Measurements from ENCODE around the gene BCAS3.

The BCAS3 gene

DNA sequence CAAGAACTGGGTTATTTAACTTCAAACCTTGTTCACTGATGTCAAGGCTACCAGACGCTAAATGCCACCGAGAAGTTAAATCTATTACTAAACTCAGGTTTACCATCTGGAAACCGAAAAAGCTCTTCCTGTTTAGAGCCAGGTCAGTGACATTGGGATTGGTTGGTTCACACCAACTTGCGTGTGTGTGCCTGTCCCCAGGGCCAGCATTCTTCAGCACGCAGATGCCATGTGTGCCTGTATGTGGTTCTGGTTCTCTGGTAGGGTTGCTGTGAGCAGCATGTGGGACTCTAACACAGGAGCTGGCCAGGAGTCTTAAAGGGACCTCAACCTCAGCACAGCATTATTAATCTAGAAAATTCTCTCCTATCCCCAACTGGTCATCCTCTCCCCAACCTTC lies 703.9 kb downstream of the BCAS3 start:
- DNase-seq = no peak
- in situ Hi-C loops (cut with MboI; ENCODE audit: low pct_unique_long_range_greater_than_20kb, low sequenced_read_pairs) = loop anchor here (25.0 kb wide), 2 partner anchors 369 to 669 kb away; no protein-coding TSS in a partner anchor

- DNase-seq = no peak
- in situ Hi-C loops (cut with MboI; ENCODE audit: low pct_unique_long_range_greater_than_20kb, low sequenced_read_pairs) = loop anchor here (25.0 kb wide), 2 partner anchors 371 to 671 kb away; no protein-coding TSS in a partner anchor
These were observed 705.4 kb downstream of the BCAS3 start for GRCh38 chr17:61382796-61383688.

DNA sequence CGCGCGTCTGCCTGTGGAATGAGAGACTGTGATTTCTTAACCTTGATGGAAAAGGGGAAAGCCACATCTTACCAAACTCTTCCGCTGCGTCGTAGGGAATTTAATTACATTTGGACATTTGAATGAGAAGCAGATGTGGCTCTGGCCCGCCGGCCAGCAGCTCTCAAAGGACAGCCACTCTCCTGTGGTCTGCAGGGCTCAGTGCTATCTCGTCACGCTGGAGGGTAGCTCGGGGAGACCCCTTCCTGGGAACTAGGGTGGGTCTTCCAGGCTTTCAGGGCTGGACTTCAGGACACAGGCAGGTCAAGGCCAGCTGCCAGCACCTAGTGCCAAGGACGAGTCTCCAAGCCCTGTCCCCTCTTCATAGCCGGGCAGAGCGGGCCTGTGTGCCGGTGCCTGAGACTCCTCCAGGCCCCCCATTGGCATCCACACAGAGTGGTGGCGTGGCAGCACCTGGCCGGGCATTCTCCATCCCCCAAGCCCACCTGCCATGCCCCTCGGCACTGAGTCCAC lies 706.1 kb downstream of the BCAS3 start:
- DNase-seq = no peak
- in situ Hi-C loops (cut with MboI; ENCODE audit: low pct_unique_long_range_greater_than_20kb, low sequenced_read_pairs) = loop anchor here (25.0 kb wide), 2 partner anchors 371 to 671 kb away; no protein-coding TSS in a partner anchor

GRCh38 chr17:61384354-61384691 lies 706.7 kb downstream of the BCAS3 start:
- in situ Hi-C loops (cut with MboI; ENCODE audit: low pct_unique_long_range_greater_than_20kb, low sequenced_read_pairs) = loop anchor here (25.0 kb wide), 2 partner anchors 372 to 672 kb away; no protein-coding TSS in a partner anchor
- no peak for DNase-seq

- no peak for DNase-seq
- in situ Hi-C loops (cut with MboI; ENCODE audit: low pct_unique_long_range_greater_than_20kb, low sequenced_read_pairs) = loop anchor here (25.0 kb wide), 2 partner anchors 373 to 673 kb away; no protein-coding TSS in a partner anchor
These were observed 707.3 kb downstream of the BCAS3 start for GRCh38 chr17:61384692-61385576.

GRCh38 chr17:61385577-61386236 lies 708.1 kb downstream of the BCAS3 start:
- in situ Hi-C loops (cut with MboI; ENCODE audit: low pct_unique_long_range_greater_than_20kb, low sequenced_read_pairs) = loop anchor here (25.0 kb wide), 2 partner anchors 373 to 673 kb away; no protein-coding TSS in a partner anchor
- no peak for DNase-seq

DNA sequence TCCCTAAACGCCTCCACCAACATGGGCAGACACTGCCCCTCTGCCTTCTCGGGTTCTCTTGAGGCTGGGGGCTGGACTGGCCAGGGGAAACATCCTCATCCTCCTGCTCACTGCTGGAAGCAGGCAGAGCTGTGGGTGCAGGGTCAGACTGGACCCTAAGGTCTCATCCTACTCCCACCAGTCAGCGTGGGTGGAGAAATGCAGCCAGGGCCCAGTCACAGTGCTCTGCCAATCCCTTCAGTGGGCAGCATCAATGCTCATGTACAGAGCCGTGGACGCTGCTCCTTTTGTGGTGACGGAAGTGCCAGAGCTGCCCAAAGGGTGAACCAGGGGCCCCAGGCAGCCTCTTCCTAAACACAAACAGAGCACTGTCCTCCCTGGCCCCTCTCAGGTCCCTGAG lies 708.6 kb downstream of the BCAS3 start:
- in situ Hi-C loops (cut with MboI; ENCODE audit: low pct_unique_long_range_greater_than_20kb, low sequenced_read_pairs) = loop anchor here (25.0 kb wide), 2 partner anchors 374 to 674 kb away; no protein-coding TSS in a partner anchor
- no peak for DNase-seq

- in situ Hi-C loops (cut with MboI; ENCODE audit: low pct_unique_long_range_greater_than_20kb, low sequenced_read_pairs) = loop anchor here (25.0 kb wide), 2 partner anchors 375 to 675 kb away; no protein-coding TSS in a partner anchor
- DNase-seq = no peak
These were observed 709.4 kb downstream of the BCAS3 start for GRCh38 chr17:61387011-61387410.

GRCh38 chr17:61387511-61388305 lies 710.1 kb downstream of the BCAS3 start:
- in situ Hi-C loops (cut with MboI; ENCODE audit: low pct_unique_long_range_greater_than_20kb, low sequenced_read_pairs) = loop anchor here (25.0 kb wide), 2 partner anchors 375 to 675 kb away; no protein-coding TSS in a partner anchor
- DNase-seq = no peak

GRCh38 chr17:61388561-61389356 lies 711.1 kb downstream of the BCAS3 start:
- no peak for DNase-seq
- in situ Hi-C loops (cut with MboI; ENCODE audit: low pct_unique_long_range_greater_than_20kb, low sequenced_read_pairs) = loop anchor here (25.0 kb wide), 2 partner anchors 376 to 676 kb away; no protein-coding TSS in a partner anchor

- peak; percentile 68 for DNase-seq
- in situ Hi-C loops (cut with MboI; ENCODE audit: low pct_unique_long_range_greater_than_20kb, low sequenced_read_pairs) = loop anchor here (25.0 kb wide), 2 partner anchors 378 to 678 kb away; no protein-coding TSS in a partner anchor
These were observed 712.2 kb downstream of the BCAS3 start for GRCh38 chr17:61389670-61390478.

DNA sequence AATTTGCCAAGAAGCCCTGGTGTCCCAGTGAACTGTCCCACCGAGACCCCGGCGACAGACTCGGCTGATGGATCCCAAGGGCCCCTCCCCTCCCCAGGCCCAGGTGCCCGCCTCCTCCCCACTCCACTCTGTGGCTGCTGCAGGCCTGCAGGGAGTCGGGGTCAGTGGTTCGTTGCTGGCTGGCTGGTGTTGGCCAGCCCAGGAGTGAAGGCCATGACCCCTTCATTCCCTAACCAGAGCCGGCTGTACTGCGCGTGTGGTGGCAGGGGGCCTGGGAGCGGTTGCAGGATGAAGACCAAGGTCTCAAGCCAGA lies 712.8 kb downstream of the BCAS3 start:
- in situ Hi-C loops (cut with MboI; ENCODE audit: low pct_unique_long_range_greater_than_20kb, low sequenced_read_pairs) = loop anchor here (25.0 kb wide), 2 partner anchors 378 to 678 kb away; no protein-coding TSS in a partner anchor
- DNase-seq = no peak

GRCh38 chr17:61391595-61392291 lies 714.1 kb downstream of the BCAS3 start:
- in situ Hi-C loops (cut with MboI; ENCODE audit: low pct_unique_long_range_greater_than_20kb, low sequenced_read_pairs) = loop anchor here (25.0 kb wide), 2 partner anchors 379 to 679 kb away; no protein-coding TSS in a partner anchor
- no peak for DNase-seq

DNA sequence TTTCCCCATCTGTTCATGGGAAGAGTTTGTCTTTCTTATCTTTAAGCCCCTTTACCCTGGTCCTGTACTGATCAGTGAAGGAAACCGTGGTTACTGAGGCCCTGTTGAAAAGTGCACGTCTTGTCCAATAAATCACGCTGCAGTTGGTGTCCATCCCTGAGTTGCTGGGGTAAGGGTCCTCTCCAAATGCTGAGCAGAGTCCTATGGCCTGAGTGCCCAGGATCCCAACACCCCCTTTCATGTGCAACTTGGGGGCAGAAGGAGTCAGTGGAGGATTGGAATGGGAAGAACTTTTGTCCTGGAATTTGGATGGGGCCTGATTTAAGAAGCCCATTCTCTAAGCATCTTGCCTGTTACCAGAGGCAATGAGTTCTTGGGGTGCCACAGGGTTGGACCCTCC lies 715.0 kb downstream of the BCAS3 start:
- in situ Hi-C loops (cut with MboI; ENCODE audit: low pct_unique_long_range_greater_than_20kb, low sequenced_read_pairs) = loop anchor here (25.0 kb wide), 2 partner anchors 380 to 680 kb away; no protein-coding TSS in a partner anchor
- DNase-seq = no peak

- DNase-seq = peak; percentile 47
- in situ Hi-C loops (cut with MboI; ENCODE audit: low pct_unique_long_range_greater_than_20kb, low sequenced_read_pairs) = loop anchor here (25.0 kb wide), 2 partner anchors 381 to 681 kb away; no protein-coding TSS in a partner anchor
These were observed 715.9 kb downstream of the BCAS3 start for GRCh38 chr17:61393550-61393903.
